COLO668 (cell line): Measurements from ENCODE around the gene FDPS.

ENCODE experiments used
- DNase-seq: peaks from one replicate; lab custom pipeline; 2025; ENCODE audit not compliant: unreplicated experiment; lab: John Stamatoyannopoulos, UW

Gene FDPS

GRCh38 chr1:155308493-155309422 lies at the start of gene FDPS:
TSS of gene FDPS (plus strand) at chr1:155308866. CDS start at chr1:155309790, 924 bp downstream.
- peak; percentile 99 for DNase-seq

GRCh38 chr1:155260276-155260675 lies 48.4 kb upstream of the FDPS start:
- DNase-seq, result no peak

- peak; percentile 72 for DNase-seq
These were observed 47.2 kb upstream of the FDPS start for GRCh38 chr1:155261493-155261851.

GRCh38 chr1:155261852-155262673 lies 46.6 kb upstream of the FDPS start, which contains the start of gene SCAMP3:
TSS of gene SCAMP3 (minus strand) at chr1:155262360. CDS start at chr1:155262151, 209 bp downstream.
- DNase-seq, result peak; percentile 95

- DNase-seq, result no peak
These were observed 45.6 kb upstream of the FDPS start for GRCh38 chr1:155263067-155263466.

- no peak for DNase-seq
These were observed 42.1 kb upstream of the FDPS start for GRCh38 chr1:155266553-155266952.

GRCh38 chr1:155267373-155267772 lies 41.3 kb upstream of the FDPS start:
- DNase-seq, result no peak

GRCh38 chr1:155268630-155269029 lies 40.0 kb upstream of the FDPS start:
- no peak for DNase-seq

GRCh38 chr1:155269381-155269780 lies 39.3 kb upstream of the FDPS start:
- no peak for DNase-seq

GRCh38 chr1:155272466-155273342 lies 36.0 kb upstream of the FDPS start:
- DNase-seq, result peak; percentile 91

GRCh38 chr1:155273343-155274245 lies 35.1 kb upstream of the FDPS start, which contains the start of gene CLK2:
TSS of gene CLK2 (minus strand) at chr1:155273504. CDS start at chr1:155270977, 2,527 bp downstream.
- peak; percentile 99 for DNase-seq

- peak; percentile 99 for DNase-seq
These were observed 31.4 kb upstream of the FDPS start, which contains the start of gene HCN3 for GRCh38 chr1:155277070-155277901. TSS of gene HCN3 (plus strand) at chr1:155277463. CDS start at chr1:155277591, 128 bp downstream.

- peak; percentile 69 for DNase-seq
These were observed 30.6 kb upstream of the FDPS start for GRCh38 chr1:155277902-155278688.

- no peak for DNase-seq
These were observed 29.9 kb upstream of the FDPS start for GRCh38 chr1:155278689-155279160.

- no peak for DNase-seq
These were observed 29.4 kb upstream of the FDPS start for GRCh38 chr1:155279268-155279667.

GRCh38 chr1:155282488-155283091 lies 26.1 kb upstream of the FDPS start:
- no peak for DNase-seq

GRCh38 chr1:155284476-155284875 lies 24.2 kb upstream of the FDPS start:
- no peak for DNase-seq
